ENCODE measurements around the gene ACAP3.

DNA sequence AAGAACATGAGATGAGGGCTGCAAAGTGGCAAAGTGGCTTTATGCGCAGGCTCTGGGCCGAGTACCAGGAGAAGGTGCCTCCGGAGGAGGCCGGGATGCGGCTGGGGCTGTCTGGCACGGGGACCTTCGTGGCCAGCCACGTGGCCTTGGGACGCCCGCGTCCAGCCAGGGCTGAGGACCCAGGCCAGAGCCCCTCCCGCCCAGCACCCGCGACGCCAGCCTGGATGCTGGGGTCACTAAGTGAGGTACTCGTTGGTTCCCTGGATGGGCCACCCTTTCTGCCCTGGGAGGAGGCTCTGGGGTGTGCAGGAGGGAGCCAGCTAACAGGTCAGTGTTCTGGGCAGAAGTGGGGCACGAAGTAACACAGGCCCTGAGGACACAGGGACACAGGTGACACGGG lies 14.9 kb downstream of the ACAP3 start:
- TF ChIP-seq, protein P1, sequence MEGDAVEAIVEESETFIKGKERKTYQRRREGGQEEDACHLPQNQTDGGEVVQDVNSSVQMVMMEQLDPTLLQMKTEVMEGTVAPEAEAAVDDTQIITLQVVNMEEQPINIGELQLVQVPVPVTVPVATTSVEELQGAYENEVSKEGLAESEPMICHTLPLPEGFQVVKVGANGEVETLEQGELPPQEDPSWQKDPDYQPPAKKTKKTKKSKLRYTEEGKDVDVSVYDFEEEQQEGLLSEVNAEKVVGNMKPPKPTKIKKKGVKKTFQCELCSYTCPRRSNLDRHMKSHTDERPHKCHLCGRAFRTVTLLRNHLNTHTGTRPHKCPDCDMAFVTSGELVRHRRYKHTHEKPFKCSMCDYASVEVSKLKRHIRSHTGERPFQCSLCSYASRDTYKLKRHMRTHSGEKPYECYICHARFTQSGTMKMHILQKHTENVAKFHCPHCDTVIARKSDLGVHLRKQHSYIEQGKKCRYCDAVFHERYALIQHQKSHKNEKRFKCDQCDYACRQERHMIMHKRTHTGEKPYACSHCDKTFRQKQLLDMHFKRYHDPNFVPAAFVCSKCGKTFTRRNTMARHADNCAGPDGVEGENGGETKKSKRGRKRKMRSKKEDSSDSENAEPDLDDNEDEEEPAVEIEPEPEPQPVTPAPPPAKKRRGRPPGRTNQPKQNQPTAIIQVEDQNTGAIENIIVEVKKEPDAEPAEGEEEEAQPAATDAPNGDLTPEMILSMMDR (IDR thresholded peaks at IDR 0.05; ENCODE audit: low read depth, low read length, missing input control), result no peak
- TF ChIP-seq TAF1 (conservative IDR thresholded peaks at IDR 0.05), result no peak
- TF ChIP-seq EGR1 (IDR thresholded peaks at IDR 0.05; ENCODE audit: low read depth in 2 of 2), result no peak
- no peak for TF ChIP-seq GABPA (IDR thresholded peaks at IDR 0.05 in 1 of 2, conservative IDR thresholded peaks at IDR 0.05 in 1 of 2)
- TF ChIP-seq, protein P2, sequence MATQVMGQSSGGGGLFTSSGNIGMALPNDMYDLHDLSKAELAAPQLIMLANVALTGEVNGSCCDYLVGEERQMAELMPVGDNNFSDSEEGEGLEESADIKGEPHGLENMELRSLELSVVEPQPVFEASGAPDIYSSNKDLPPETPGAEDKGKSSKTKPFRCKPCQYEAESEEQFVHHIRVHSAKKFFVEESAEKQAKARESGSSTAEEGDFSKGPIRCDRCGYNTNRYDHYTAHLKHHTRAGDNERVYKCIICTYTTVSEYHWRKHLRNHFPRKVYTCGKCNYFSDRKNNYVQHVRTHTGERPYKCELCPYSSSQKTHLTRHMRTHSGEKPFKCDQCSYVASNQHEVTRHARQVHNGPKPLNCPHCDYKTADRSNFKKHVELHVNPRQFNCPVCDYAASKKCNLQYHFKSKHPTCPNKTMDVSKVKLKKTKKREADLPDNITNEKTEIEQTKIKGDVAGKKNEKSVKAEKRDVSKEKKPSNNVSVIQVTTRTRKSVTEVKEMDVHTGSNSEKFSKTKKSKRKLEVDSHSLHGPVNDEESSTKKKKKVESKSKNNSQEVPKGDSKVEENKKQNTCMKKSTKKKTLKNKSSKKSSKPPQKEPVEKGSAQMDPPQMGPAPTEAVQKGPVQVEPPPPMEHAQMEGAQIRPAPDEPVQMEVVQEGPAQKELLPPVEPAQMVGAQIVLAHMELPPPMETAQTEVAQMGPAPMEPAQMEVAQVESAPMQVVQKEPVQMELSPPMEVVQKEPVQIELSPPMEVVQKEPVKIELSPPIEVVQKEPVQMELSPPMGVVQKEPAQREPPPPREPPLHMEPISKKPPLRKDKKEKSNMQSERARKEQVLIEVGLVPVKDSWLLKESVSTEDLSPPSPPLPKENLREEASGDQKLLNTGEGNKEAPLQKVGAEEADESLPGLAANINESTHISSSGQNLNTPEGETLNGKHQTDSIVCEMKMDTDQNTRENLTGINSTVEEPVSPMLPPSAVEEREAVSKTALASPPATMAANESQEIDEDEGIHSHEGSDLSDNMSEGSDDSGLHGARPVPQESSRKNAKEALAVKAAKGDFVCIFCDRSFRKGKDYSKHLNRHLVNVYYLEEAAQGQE (IDR thresholded peaks at IDR 0.05), result no peak
- no peak for TF ChIP-seq ATF3 (IDR thresholded peaks at IDR 0.05)
- TF ChIP-seq RAD21 (IDR thresholded peaks at IDR 0.05), result no peak
- no peak for TF ChIP-seq MAX (IDR thresholded peaks at IDR 0.05)

Measured in liver (tissue), 3 donors.